Pancreas (tissue), 10 donors: Measurements from ENCODE around the gene SELENOF. TPM values are rescaled to one million over a fixed set of nuclear protein-coding genes. Genes with fewer than 3 reads are reported as not detected.
A peak's percentile ranks its signal among the peaks of the same experiment; 100 is the strongest.

Source experiments
- ATAC-seq, 4 donors: fragments of 200-7000 bp; cut with Tn5 transposase; one replicate each; pipeline versions ENCODE4 v1.8.0 to v1.9.1; 2020; ENCODE audit warnings: mild to moderate bottlenecking in 4 of 4, moderate library complexity in 4 of 4
- DNase-seq, 6 donors: peaks; one replicate each; pipeline ENCODE4 v3.0.0-alpha.2; 2020
- FAIRE-seq: peaks from 2 replicates; lab custom pipeline; 2012; peaks lifted over from hg19 to GRCh38; lab: Jason Lieb, UNC
- H3K27ac ChIP-seq, 4 donors: fragments of 200-600 bp; sonication (generic); 1 replicate in 3 of 4; 2 replicates in 1 of 4; pipeline versions ENCODE4 v1.5.0 to v1.8.0; 2020
- H3K27me3 ChIP-seq, 4 donors: fragments of 200-600 bp; one replicate each; pipeline ENCODE4 v1.8.0; 2021
- H3K36me3 ChIP-seq, 3 donors: fragments of 200-600 bp; sonication (generic) in 1 of 3; one replicate each; pipeline versions ENCODE4 v1.5.0 to v1.8.0; 2020 to 2021
- H3K4me1 ChIP-seq, 3 donors: fragments of 200-600 bp; one replicate each; pipeline ENCODE4 v1.8.0; 2021
- H3K4me3 ChIP-seq, 4 donors: fragments of 200-600 bp; sonication (generic) in 2 of 4; one replicate each; pipeline versions ENCODE4 v1.5.0 to v1.8.0; 2020 to 2021
- H3K9me3 ChIP-seq, 4 donors: fragments of 200-600 bp; one replicate each; pipeline ENCODE4 v1.8.0; 2021
- CTCF ChIP-seq, 4 donors: fragments of 200-600 bp; sonication (generic) in 3 of 4; IDR thresholded peaks; one replicate each; pipeline versions ENCODE4 v1.5.0 to v1.8.0; 2021; ENCODE audit warnings: antibody characterized with exemption in 4 of 4
- WGBS, 2 donors: extraction: QIAGEN DNeasy Blood & Tissue Kit; methylation state at CpG; one replicate each; pipeline ENCODE4 v1.1.7; 2013; 5-methylcytosine and 5-hydroxymethylcytosine counted together
- intact Hi-C, 3 donors: fragments of 100-400 bp; cut with DNase I; formaldehyde crosslinking; loops; one replicate each; pipeline versions ENCODE4 v1.11.1 to v1.14.2; 2022
- polyA plus RNA-seq, 2 donors: library from polyadenylated mRNA; stranded (reverse); fragments of 200-250 nt; gene quantifications; one replicate each; pipeline ENCODE4 v1.2.3, GENCODE V29; 2013
- total RNA-seq, 6 donors: library from RNA; stranded (reverse); fragmentation: NEBNext Ultra II Directional in 4 of 6; extraction: Animal tissue kit (Norgen Biotek cat#: 25700) in 4 of 6; gene quantifications; one replicate each; pipeline versions ENCODE4 v1.2.1 to v1.2.4, GENCODE V29; 2021 to 2023
- donor health status: healthy with polysubstance abuse.
- donor health status: DM: no; HTN: no; CAD: no; lungs with moderate emphysema.
- donor health status: DM: no; HTN: no; CAD: no.
- donor health status: control.
- donor health status: control.
- donor health status: Bipolar disorder and iron deficiency.
- donor health status: DM: yes; HTN: yes; CAD: no.
- donor health status: DM: no; HTN: no; CAD: no.
- donor health status: DM: no; HTN: no; CAD: no.
- donor health status: DM: yes; HTN: yes; CAD: no.

SELENOF gene
- total and polyA plus RNA-seq, 8 donors, result 28.9 to 98.5 (median 80.1) TPM

GRCh38 chr1:86924324-86924960 lies 10.5 kb upstream of the SELENOF start:
- intact Hi-C loops, result no loop called here
- no peaks in the 10 kb centered on the region for H3K36me3 ChIP-seq
- H3K4me3 ChIP-seq, result no peak overlapping the region
- DNase-seq (no peak), FAIRE-seq (no peak), ATAC-seq (no peak)
- no peak overlapping the region for H3K27ac ChIP-seq
- H3K9me3 ChIP-seq, result no peaks in the 10 kb centered on the region
- TF ChIP-seq CTCF (IDR thresholded peaks at IDR 0.05), result no peak
- H3K4me1 ChIP-seq, result peaks cover 0 to 12% (median 6%) of the 10 kb centered on the region in 3 donors
- WGBS, 2 donors, result 97 to 99% methylated on average over 8 of the region's 8 CpGs
- H3K27me3 ChIP-seq, result no peaks in the 10 kb centered on the region

DNA sequence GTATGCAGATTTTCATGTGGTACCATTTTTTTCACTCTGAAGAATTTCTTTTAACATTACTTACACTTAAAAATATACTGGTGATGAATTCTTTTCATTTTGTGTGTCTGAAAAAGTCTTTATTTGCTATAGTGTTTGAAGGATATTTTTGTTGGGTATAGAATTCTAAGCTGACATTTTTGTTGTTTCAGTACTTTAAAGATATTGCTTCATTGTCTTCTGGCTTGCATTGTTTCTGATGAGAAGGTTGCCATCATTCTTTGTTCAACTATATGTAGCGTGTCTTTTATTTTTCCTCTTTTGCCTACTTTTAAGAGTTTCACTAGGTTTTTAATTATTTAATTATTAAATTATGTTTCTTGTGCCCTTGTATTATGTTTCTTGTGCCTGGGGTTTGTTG lies 8.5 kb upstream of the SELENOF start:
- no peak for ATAC-seq
- Histone ChIP-seq H3K9me3 (no peaks in the 10 kb centered on the region), H3K4me3 (no peak overlapping the region), H3K4me1 (no peaks in the 10 kb centered on the region), H3K36me3 (no peaks in the 10 kb centered on the region), H3K27ac (no peak overlapping the region), H3K27me3 (no peaks in the 10 kb centered on the region)
- no peak for TF ChIP-seq CTCF (IDR thresholded peaks at IDR 0.05)
- no peak for DNase-seq
- WGBS, 2 donors, result 94 to 98% methylated on average over 1 of the region's 1 CpG
- no peak for FAIRE-seq
- intact Hi-C loops, result no loop called here

GRCh38 chr1:86916752-86917151 lies 2.8 kb upstream of the SELENOF start:
- Histone ChIP-seq H3K36me3 (no peaks in the 10 kb centered on the region), H3K9me3 (no peaks in the 10 kb centered on the region), H3K27me3 (no peaks in the 10 kb centered on the region), H3K27ac (no peak overlapping the region), H3K4me1 (peaks cover 12 to 23% (median 12%) of the 10 kb centered on the region in 3 donors), H3K4me3 (no peak overlapping the region)
- no peak for DNase-seq
- no peak for ATAC-seq
- FAIRE-seq, result no peak
- no peak for TF ChIP-seq CTCF (IDR thresholded peaks at IDR 0.05)
- WGBS, 2 donors, result 73 to 98% methylated on average over 1 of the region's 1 CpG
- intact Hi-C loops, result no loop called here

- peaks cover 12 to 31% (median 12%) of the 10 kb centered on the region in 3 donors for H3K4me1 ChIP-seq
- no peaks in the 10 kb centered on the region for H3K9me3 ChIP-seq
- H3K4me3 ChIP-seq, result peak overlapping the region; percentile 68 to 86 (median 76)
- ATAC-seq (no peak), FAIRE-seq (no peak), DNase-seq (no peak)
- no peak for TF ChIP-seq CTCF (IDR thresholded peaks at IDR 0.05)
- peak overlapping the region in 3 of 4 donors; percentile 73 to 83 (median 82) for H3K27ac ChIP-seq
- H3K27me3 ChIP-seq, result no peaks in the 10 kb centered on the region
- 2% methylated on average over 14 of the region's 14 CpGs for WGBS, 2 donors
- intact Hi-C loops, result no loop called here
- H3K36me3 ChIP-seq, result no peaks in the 10 kb centered on the region
These were observed 1.9 kb upstream of the SELENOF start for GRCh38 chr1:86915737-86916235.
